Nephron (organoid): ENCODE data around the gene HSPBP1.

Experiments used
- H3K27ac Mint-ChIP-seq, 3 experiments: 2 replicates each; pipeline ENCODE4 v1.8.0; 2020; ENCODE audit warnings: mixed read lengths in 3 of 3, mild to moderate bottlenecking in 2 of 3, moderate library complexity in 1 of 3
- H3K27me3 Mint-ChIP-seq: 2 replicates; pipeline ENCODE4 v1.8.0; 2021; ENCODE audit warnings: low read depth, mild to moderate bottlenecking, moderate library complexity, mixed read lengths
- H3K36me3 Mint-ChIP-seq: 2 replicates; pipeline ENCODE4 v1.8.0; 2020; ENCODE audit warnings: low read depth, mixed read lengths
- H3K4me1 Mint-ChIP-seq: 2 replicates; pipeline ENCODE4 v1.8.0; 2020; ENCODE audit warnings: mixed read lengths
- H3K4me3 Mint-ChIP-seq, 3 experiments: 2 replicates each; pipeline ENCODE4 v1.8.0; 2020; ENCODE audit warnings: mild to moderate bottlenecking in 3 of 3, mixed read lengths in 3 of 3, moderate library complexity in 2 of 3
- H3K9me3 Mint-ChIP-seq: 2 replicates; pipeline ENCODE4 v1.8.0; 2020; ENCODE audit warnings: mixed read lengths
- CTCF ChIP-seq, 3 experiments: fragments of 200-600 bp; sonication (generic); IDR thresholded peaks; one replicate each; pipeline ENCODE4 v1.5.0; 2021; ENCODE audit warnings: antibody characterized with exemption in 3 of 3; ENCODE audit not compliant: unreplicated experiment in 3 of 3

The HSPBP1 gene

GRCh38 chr19:55231391-55232285, 48.3 kb downstream of the HSPBP1 start:
- H3K27me3 Mint-ChIP-seq, result no peaks in the 10 kb centered on the region
- peaks cover 39% of the 10 kb centered on the region for H3K36me3 Mint-ChIP-seq
- no peak for TF ChIP-seq CTCF (IDR thresholded peaks at IDR 0.05; ENCODE audit: unreplicated experiment in 3 of 3)

GRCh38 chr19:55230780-55231179, 49.1 kb downstream of the HSPBP1 start:
- TF ChIP-seq CTCF (IDR thresholded peaks at IDR 0.05; ENCODE audit: unreplicated experiment in 3 of 3), result no peak
- H3K36me3 Mint-ChIP-seq, result peaks cover 30% of the 10 kb centered on the region
- H3K27me3 Mint-ChIP-seq, result no peaks in the 10 kb centered on the region
- no peak overlapping the region for H3K4me3 Mint-ChIP-seq
- no peaks in the 10 kb centered on the region for H3K9me3 Mint-ChIP-seq
- H3K4me1 Mint-ChIP-seq, result no peaks in the 10 kb centered on the region
- H3K27ac Mint-ChIP-seq, result no peak overlapping the region

More at GRCh38 chr19:55231391-55232285, 48.3 kb downstream of the HSPBP1 start:
- Mint-ChIP-seq H3K9me3 (no peaks in the 10 kb centered on the region), H3K27ac (peak overlapping the region in 1 of 3 experiments; percentile 85), H3K4me1 (no peaks in the 10 kb centered on the region), H3K4me3 (no peak overlapping the region)

- Mint-ChIP-seq H3K27me3 (no peaks in the 10 kb centered on the region), H3K4me3 (no peak overlapping the region), H3K9me3 (no peaks in the 10 kb centered on the region), H3K27ac (no peak overlapping the region), H3K36me3 (peaks cover 30% of the 10 kb centered on the region), H3K4me1 (no peaks in the 10 kb centered on the region)
- no peak for TF ChIP-seq CTCF (IDR thresholded peaks at IDR 0.05; ENCODE audit: unreplicated experiment in 3 of 3)
Observed at GRCh38 chr19:55230329-55230728, 49.6 kb downstream of the HSPBP1 start.

GRCh38 chr19:55229789-55230182, 50.1 kb downstream of the HSPBP1 start:
- H3K27ac Mint-ChIP-seq, result no peak overlapping the region
- H3K4me1 Mint-ChIP-seq, result no peaks in the 10 kb centered on the region
- no peaks in the 10 kb centered on the region for H3K27me3 Mint-ChIP-seq
- peaks cover 24% of the 10 kb centered on the region for H3K36me3 Mint-ChIP-seq
- no peaks in the 10 kb centered on the region for H3K9me3 Mint-ChIP-seq
- no peak overlapping the region for H3K4me3 Mint-ChIP-seq
- no peak for TF ChIP-seq CTCF (IDR thresholded peaks at IDR 0.05; ENCODE audit: unreplicated experiment in 3 of 3)

DNA sequence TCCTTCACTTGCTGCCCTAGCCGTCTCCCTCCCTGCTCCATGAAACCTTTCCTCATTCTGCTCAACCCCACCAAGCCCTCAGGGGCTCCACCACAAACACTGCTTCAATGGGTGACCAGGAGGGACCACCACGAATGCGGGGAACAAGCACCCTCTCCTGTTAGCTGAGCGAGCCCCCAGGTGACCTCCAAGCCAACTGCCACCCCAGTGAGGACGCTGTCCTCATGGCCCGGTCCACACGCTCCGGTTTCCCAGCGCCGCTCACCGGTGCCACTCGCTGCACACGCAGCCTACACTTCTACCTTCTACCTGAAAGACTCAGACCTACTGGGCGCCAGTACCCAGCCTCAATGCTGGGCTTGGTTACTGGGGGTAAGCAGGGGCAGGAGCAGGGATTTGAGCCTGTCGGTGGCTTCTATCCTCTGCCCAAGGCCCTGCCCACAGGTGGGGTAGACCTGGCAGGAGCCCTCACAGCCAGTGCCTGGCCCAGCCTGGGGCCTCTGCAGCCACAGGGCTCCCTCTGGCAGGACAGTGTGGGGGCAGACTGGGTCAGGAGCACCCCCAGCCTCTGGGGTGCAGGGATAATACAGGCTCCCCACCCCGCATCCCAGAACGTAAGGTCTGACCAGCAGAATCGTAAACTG, 50.6 kb downstream of the HSPBP1 start:
- no peak overlapping the region for H3K4me3 Mint-ChIP-seq
- H3K27ac Mint-ChIP-seq, result no peak overlapping the region
- H3K4me1 Mint-ChIP-seq, result no peaks in the 10 kb centered on the region
- no peaks in the 10 kb centered on the region for H3K9me3 Mint-ChIP-seq
- no peaks in the 10 kb centered on the region for H3K27me3 Mint-ChIP-seq
- no peak for TF ChIP-seq CTCF (IDR thresholded peaks at IDR 0.05; ENCODE audit: unreplicated experiment in 3 of 3)
- peaks cover 19% of the 10 kb centered on the region for H3K36me3 Mint-ChIP-seq
